Activated naive CD8-positive, alpha-beta T cell (primary cell): ENCODE data around the gene KHDC1.
"Not testable (repeated sequence)": the region's sequence is repeated elsewhere in the genome, so short reads cannot be mapped to it uniquely, and the experiment has no call there.

ENCODE experiments used
- H3K27ac Mint-ChIP-seq: one replicate; pipeline ENCODE4 v1.8.0; 2021; ENCODE audit warnings: mixed read lengths
- H3K27me3 Mint-ChIP-seq: one replicate; pipeline ENCODE4 v1.8.0; 2021; ENCODE audit warnings: mixed read lengths
- H3K36me3 Mint-ChIP-seq: one replicate; pipeline ENCODE4 v1.8.0; 2021; ENCODE audit warnings: mixed read lengths
- H3K4me1 Mint-ChIP-seq: one replicate; pipeline ENCODE4 v1.8.0; 2021; ENCODE audit warnings: low read depth, mixed read lengths
- H3K4me3 Mint-ChIP-seq: one replicate; pipeline ENCODE4 v1.8.0; 2021; ENCODE audit warnings: mild to moderate bottlenecking, mixed read lengths
- H3K9me3 Mint-ChIP-seq: one replicate; pipeline ENCODE4 v1.8.0; 2021; ENCODE audit warnings: low read depth, mixed read lengths

KHDC1 gene, protein sequence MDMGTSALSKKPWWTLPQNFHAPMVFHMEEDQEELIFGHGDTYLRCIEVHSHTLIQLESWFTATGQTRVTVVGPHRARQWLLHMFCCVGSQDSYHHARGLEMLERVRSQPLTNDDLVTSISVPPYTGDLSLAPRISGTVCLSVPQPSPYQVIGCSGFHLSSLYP

DNA sequence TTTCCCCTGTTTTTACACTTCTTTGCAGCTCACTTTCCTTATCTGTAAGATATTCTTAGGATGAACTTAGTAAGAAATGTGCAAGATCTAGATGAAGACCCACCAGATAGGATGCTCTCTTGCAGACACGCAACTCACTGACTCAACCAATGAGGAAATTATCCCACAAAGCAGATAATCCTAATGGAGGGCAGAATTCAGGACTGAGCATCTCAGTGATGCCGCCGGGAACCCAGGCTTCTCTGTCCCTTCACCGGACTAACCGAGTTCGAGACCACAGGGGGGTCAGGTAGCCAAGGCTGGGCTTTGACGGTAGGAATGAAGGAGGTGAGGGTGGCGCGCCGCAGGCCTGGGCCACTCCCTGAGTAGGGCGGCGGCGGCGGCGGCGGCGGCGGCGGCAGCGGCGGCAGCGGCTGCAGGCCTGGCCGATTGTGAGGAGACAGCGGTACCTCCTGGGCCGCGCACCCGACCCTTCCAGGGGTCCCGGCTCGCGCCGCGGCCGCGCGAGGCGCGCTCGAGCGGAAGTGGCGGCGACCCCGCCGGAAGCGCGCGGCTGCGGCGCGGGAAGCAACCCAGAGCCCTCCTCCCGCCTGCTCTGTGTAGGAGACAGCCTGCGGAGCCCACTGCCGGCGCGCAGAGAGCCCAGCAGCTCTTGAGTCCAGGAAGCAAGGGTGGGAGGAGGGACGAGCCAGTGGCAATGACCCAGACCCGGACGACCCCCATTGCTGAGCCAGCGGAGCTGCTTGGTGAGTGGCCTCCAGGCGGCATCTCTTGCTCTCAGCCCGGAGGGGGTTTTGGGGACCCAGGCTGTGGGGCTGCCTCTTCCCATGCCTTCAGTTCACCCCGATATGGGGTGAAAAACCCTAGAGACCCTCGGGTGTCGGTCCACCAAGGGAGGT is at the start of gene KHDC1:
Gene KHDC1, minus strand, starts transcription at position 526 of the 899 bp plus-strand sequence. CDS start 20,679 bp downstream, outside the sequence.
- Mint-ChIP-seq H3K4me3 (peak within 1 kb of the TSS; percentile 90), H3K36me3 (peaks cover 5% of the 10 kb centered on the region), H3K27ac (peak within 1 kb of the TSS; percentile 90), H3K4me1 (peaks cover 33% of the 10 kb centered on the region), H3K9me3 (no peaks in the 10 kb centered on the region), H3K27me3 (no peaks in the 10 kb centered on the region)

DNA sequence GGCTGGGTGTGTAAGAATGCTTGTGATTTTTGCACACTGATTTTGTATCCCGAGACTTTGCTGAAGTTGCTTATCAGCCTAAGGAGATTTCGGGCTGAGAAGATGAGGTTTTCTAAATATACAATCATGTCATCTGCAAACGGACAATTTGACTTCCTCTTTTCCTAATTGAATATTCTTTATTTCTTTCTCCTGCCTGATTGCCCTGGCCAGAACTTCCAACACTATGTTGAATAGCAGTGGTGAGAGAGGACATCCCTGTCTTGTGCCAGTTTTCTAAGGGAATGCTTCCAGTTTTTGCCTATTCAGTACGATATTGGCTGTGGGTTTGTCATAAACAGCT is 47.5 kb upstream of the KHDC1 start:
- H3K27ac Mint-ChIP-seq, H3K9me3 Mint-ChIP-seq, H3K36me3 Mint-ChIP-seq: not testable (repeated sequence)
- Mint-ChIP-seq H3K27me3 (peaks cover 35% of the 10 kb centered on the region), H3K4me3 (peak overlapping the region; percentile 92), H3K4me1 (peaks cover 11% of the 10 kb centered on the region)

DNA sequence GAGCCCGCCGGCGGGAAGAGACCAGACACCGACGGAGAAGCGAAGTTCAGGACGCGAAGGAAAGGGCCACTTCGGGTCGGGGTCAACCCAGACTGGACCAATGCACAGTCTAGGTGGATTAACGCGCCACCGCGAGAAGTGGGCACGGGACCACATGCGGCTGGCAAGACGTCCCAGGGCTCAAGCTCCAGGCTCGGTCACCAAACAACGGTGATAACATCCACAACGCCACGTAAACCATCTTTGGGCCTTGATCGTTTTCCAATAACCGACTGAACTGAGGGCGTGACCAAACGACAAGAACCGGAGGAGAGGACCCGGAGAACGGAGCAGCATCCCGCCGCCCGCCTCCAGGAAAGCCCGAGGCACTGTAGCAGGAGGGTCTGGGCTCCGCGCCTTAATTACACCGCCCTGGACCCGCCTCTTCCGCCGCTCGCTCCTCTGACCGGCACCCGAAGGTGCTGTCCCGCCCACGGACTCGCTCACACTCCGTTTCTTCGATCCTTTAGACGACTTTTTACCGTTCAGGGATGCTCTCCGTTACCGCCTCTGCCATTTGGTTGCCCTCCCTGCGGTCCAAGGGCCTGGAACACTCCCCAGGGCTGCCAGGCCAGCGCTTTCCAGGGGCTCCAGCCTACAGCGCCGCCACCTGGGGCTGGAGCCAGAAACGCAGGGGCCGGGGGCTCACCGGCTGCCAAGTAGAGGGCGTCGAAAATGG is 46.9 kb upstream of the KHDC1 start:
- Mint-ChIP-seq H3K9me3 (no peaks in the 10 kb centered on the region), H3K27me3 (peaks cover 32% of the 10 kb centered on the region), H3K4me1 (peaks cover 11% of the 10 kb centered on the region), H3K27ac (peak overlapping the region; percentile 28), H3K36me3 (peaks cover 2% of the 10 kb centered on the region), H3K4me3 (peak overlapping the region; percentile 92)

DNA sequence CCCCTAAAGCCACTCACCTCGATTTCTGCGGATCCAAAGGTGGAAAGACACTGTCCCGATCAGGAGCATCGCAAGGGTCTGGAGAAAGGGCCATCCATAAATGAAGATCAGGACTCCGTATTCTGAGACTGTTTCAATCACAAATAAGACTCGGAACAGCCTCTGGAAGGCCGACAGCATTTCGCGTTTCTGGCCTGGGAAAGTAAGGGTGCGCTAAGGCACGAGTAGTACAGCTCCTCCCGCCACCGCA is 46.5 kb upstream of the KHDC1 start:
- H3K36me3 Mint-ChIP-seq, result peaks cover 2% of the 10 kb centered on the region
- no peaks in the 10 kb centered on the region for H3K9me3 Mint-ChIP-seq
- peak overlapping the region; percentile 92 for H3K4me3 Mint-ChIP-seq
- peaks cover 32% of the 10 kb centered on the region for H3K27me3 Mint-ChIP-seq
- peak overlapping the region; percentile 28 for H3K27ac Mint-ChIP-seq
- H3K4me1 Mint-ChIP-seq, result peaks cover 11% of the 10 kb centered on the region

DNA sequence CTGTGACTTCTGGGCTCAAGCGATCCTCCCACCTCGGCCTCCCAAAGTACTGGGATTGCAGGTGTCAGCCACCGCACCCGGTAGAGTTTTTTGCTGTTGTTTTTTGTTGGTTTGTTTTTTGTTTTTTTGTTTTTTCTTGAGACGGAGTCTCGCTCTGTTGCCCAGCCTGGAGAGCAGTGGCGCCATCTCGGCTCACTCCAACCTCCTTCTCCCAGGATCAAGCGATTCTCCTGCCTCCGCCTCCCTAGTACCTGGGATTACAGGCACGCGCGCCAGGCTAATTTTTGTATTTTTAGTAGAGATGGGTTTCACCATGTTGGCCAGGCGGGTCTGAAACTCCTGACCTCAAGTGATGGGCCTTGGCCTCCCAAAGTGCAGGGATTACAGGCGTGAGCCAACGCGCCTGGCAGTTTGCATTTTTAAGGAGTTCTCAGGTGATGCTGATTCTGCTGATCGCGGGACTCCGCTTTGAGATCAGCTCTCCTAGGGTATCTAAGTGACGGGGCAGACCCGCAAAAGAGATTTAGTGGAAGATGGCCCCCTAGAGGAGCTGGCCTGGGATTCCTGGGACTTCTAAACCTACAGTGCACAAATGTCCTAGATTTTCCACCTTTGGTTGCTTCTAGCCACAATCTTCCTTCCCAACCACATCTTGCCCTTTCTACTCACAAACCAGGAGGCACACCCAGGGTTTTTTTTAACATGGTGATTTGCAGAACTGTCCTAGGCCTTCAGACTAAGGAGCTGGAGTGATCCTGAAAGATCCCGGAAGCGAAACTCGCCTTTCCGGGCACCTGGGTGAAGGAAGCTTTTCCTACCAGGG is 45.9 kb upstream of the KHDC1 start:
- Mint-ChIP-seq H3K27me3 (peaks cover 29% of the 10 kb centered on the region), H3K4me3 (peak overlapping the region; percentile 92), H3K27ac (no peak overlapping the region), H3K36me3 (peaks cover 2% of the 10 kb centered on the region), H3K9me3 (no peaks in the 10 kb centered on the region), H3K4me1 (peaks cover 11% of the 10 kb centered on the region)

DNA sequence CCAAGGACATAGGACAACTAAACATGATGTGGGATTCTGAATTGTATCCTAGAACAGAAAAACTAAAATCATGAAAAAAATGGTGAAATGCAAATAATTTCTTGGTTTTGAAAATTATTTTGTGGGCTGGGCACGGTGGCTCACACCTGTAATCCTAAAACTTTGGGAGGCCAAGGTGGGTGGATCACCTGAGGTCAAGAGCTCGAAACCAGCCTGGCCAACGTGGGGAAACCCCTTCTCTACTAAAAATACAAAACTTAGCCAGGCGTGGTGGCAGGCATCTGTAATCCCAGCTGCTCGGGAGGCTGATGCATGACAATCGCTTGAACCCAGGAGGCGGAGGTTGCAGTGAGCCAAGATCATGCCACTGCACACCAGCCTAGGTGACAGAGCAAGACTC is 40.8 kb upstream of the KHDC1 start:
- not testable (repeated sequence) for H3K4me3 Mint-ChIP-seq, H3K27ac Mint-ChIP-seq, H3K4me1 Mint-ChIP-seq, H3K27me3 Mint-ChIP-seq, H3K36me3 Mint-ChIP-seq, H3K9me3 Mint-ChIP-seq

DNA sequence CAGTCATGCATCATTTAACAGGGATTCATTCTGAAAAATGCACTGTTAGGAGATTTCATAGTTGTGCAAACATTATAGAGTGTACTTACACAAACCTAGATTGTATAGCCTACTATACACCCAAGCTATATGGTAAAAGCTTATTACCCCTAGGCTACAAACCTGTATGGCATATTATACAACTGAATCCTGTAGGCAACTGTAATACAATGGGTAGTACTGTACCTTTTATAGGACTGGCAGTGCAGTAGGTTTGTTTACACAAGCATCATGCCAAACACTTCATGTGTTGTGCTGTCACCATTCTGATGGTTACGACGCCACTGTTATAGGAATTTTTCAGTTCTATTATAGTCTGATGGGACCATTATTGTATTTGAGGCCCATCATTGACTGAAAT is 39.3 kb upstream of the KHDC1 start:
- Mint-ChIP-seq H3K27me3 (no peaks in the 10 kb centered on the region), H3K4me3 (no peak overlapping the region), H3K36me3 (peaks cover 2% of the 10 kb centered on the region), H3K4me1 (no peaks in the 10 kb centered on the region), H3K9me3 (no peaks in the 10 kb centered on the region), H3K27ac (no peak overlapping the region)

DNA sequence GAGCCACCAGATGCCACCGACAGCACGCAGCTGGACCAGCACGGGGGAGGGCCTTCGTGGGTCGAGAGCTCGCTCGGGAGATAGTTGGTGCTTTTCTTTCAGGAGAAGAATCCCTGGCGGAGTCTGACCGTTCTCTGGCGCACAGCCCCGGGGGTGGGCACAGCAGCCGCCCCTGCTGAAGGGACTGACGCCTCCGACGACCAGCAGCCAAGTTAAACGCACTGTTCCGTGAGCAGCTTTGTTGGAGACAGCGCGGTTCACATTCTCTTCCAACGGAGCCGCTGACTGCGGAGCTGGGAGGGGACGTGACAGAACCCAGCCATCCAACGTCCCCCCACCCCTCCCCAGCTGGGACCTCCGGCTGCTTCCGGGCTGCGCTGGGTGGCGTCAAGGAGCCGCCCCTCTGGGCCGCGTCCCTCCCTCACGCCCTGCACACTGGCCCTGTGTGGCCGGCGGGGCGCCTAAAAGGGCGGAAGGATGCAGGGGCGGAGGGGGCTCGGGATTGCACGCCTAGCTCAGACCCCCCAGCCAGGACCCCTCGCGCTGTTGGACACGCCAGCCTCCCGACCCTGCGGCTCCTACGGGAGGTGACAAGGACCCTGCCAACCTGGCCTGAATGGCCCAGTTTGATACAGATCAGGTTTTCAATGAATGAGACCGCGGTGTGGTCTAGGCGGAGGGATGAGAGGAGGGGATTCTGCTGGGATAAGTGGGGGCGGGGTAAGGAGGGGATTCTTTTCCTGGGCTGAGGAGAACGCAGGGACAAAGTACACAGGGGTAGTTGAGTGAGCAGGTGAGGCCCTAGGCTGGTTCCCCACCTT is 36.4 kb upstream of the KHDC1 start:
- Mint-ChIP-seq H3K4me1 (no peaks in the 10 kb centered on the region), H3K36me3 (peaks cover 2% of the 10 kb centered on the region), H3K27ac (no peak overlapping the region), H3K9me3 (no peaks in the 10 kb centered on the region), H3K27me3 (no peaks in the 10 kb centered on the region), H3K4me3 (no peak overlapping the region)

DNA sequence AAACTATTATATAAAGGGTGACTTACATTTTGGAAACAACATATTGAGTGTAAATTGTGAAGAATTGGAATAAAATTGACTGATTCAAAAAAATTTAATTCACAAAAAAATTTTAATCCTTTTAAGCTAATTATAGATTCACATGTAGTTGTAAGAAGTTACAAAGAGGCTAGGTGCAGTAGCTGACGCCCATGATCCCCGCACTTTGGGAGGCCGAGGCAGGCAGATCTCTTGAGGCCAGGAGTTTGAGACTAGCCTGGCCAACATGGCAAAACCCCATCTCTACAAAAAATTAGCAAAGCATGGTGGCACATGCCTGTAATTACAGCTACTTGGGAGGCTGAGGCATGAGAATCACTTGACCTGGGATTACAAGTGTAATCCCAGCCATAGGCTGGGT is 30.3 kb upstream of the KHDC1 start:
- H3K27ac Mint-ChIP-seq, result no peak overlapping the region
- H3K36me3 Mint-ChIP-seq, result peaks cover 3% of the 10 kb centered on the region
- no peaks in the 10 kb centered on the region for H3K9me3 Mint-ChIP-seq
- H3K4me3 Mint-ChIP-seq, result no peak overlapping the region
- no peaks in the 10 kb centered on the region for H3K4me1 Mint-ChIP-seq
- no peaks in the 10 kb centered on the region for H3K27me3 Mint-ChIP-seq

DNA sequence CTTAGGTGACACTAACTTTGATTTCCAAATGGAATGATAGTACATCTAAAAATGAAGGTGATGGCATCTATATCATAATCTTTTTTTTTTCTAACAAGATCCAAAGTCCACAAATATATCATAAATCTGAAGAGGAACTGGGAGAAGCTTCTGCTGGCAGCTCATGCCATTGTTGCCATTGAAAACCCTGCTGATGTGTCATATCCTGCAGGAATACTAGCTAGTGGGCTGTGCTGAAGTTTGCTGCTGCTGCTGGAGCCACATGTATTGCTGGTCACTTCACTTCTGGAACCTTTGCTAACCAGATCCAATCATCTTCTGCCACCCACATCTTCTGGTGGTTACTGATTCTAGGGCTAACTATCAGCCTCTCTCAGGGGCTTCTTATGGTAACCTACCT is 27.4 kb upstream of the KHDC1 start:
- H3K9me3 Mint-ChIP-seq, result no peaks in the 10 kb centered on the region
- no peaks in the 10 kb centered on the region for H3K4me1 Mint-ChIP-seq
- H3K4me3 Mint-ChIP-seq, result no peak overlapping the region
- no peak overlapping the region for H3K27ac Mint-ChIP-seq
- no peaks in the 10 kb centered on the region for H3K27me3 Mint-ChIP-seq
- H3K36me3 Mint-ChIP-seq, result peaks cover 3% of the 10 kb centered on the region

DNA sequence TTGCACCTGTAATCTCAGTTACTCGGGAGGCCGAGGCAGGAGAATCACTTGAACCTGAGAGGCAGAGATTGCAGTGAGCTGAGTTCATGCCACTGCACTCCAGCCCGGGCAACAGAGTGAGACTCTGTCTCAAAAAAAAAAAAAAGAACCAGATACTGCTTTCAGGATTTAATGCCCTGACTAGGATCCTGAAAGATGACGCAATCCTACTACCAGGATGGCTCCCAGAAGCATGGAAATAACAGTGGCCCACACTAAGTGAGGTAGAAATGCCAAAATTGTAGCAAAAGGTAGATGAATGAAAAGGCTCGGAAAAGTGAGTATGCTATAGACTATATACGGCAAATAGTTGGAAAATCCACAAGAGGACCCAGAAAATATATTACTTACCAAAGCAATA is 23.8 kb upstream of the KHDC1 start:
- no peak overlapping the region for H3K27ac Mint-ChIP-seq

DNA sequence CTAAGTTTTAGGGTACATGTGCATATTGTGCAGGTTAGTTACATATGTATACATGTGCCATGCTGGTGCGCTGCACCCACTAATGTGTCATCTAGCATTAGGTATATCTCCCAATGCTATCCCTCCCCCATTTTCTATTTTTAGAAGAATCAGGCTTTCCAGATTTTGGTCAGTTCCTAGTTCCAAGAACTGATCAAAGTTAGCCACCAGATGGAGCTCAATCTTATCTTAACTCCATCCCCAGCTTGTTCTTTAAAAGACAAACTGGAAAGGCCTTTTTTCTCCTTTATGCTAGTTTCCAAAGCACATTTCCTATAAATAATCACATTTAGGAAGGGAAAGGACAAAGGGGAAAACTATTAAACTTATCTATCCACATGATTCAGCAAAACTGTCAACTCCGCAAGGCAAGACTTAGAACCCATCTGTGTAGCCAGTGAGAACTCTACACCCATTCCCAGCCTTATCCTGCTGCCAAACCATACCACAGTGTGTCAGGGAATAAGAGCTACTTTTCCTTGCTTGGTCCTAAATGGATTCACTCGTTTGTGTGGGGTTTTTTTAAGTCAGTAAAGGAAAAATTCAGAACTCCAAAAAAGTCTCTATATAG is 22.8 kb upstream of the KHDC1 start:
- no peaks in the 10 kb centered on the region for H3K27me3 Mint-ChIP-seq
- H3K27ac Mint-ChIP-seq, result no peak overlapping the region
- no peak overlapping the region for H3K4me3 Mint-ChIP-seq
- H3K4me1 Mint-ChIP-seq, result peaks cover 2% of the 10 kb centered on the region
- no peaks in the 10 kb centered on the region for H3K9me3 Mint-ChIP-seq
- peaks cover 4% of the 10 kb centered on the region for H3K36me3 Mint-ChIP-seq

More for the DNA sequence above, 23.8 kb upstream of the KHDC1 start:
- Mint-ChIP-seq H3K36me3 (peaks cover 4% of the 10 kb centered on the region), H3K27me3 (no peaks in the 10 kb centered on the region), H3K4me1 (peaks cover 2% of the 10 kb centered on the region), H3K9me3 (no peaks in the 10 kb centered on the region), H3K4me3 (no peak overlapping the region)

DNA sequence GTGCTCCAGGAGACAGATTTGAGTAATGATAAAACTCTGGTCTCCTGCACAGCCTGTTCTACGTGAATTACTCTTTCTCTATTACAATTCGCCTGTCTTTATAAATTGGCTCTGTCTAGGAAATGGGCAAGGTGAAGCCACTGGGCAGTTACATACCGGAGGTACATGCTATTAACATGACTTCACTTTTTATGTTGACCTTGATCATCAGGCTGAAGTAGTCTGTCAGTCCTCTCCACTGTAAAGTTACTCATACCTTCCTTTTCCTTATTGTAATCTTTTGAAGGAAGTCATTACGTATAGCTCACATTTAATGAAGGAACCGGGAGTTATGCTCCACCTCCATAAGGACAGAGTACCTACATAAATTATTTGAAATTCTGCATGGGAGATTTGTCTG is 19.9 kb upstream of the KHDC1 start:
- H3K36me3 Mint-ChIP-seq, result peaks cover 4% of the 10 kb centered on the region
- no peak overlapping the region for H3K4me3 Mint-ChIP-seq
- H3K27ac Mint-ChIP-seq, result no peak overlapping the region
- H3K9me3 Mint-ChIP-seq, result no peaks in the 10 kb centered on the region
- peaks cover 2% of the 10 kb centered on the region for H3K4me1 Mint-ChIP-seq
- H3K27me3 Mint-ChIP-seq, result no peaks in the 10 kb centered on the region

DNA sequence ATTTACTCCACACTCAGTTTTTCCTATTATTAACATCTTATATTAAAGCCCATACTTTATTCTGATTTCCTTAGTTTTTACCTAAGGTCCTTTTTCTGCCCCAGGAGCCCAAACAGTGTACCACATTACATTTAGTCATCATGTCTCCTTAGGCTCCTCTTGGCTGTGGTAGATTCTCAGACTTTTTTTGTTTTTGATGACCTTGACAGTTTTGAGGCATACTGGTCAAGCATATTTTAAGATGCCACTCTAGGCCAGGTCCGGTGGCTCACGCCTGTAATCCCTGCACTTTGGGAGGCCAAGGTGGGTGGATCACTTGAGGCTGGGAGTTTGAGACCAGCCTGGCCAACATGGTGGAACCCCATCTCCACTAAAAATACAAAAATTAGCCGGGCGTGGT is 18.7 kb upstream of the KHDC1 start:
- H3K4me3 Mint-ChIP-seq, H3K36me3 Mint-ChIP-seq, H3K4me1 Mint-ChIP-seq, H3K9me3 Mint-ChIP-seq, H3K27ac Mint-ChIP-seq, H3K27me3 Mint-ChIP-seq: not testable (repeated sequence)
